MCF 10A (cell line): ENCODE measurements around the gene HPGDS. TPM values are rescaled to one million over a fixed set of nuclear protein-coding genes. Genes with fewer than 3 reads are reported as not detected.

Experiments used
- BruUV-seq: library from RNA; stranded (reverse); fragments of 400-500 nt; replicated peaks from 2 replicates; lab custom pipeline; 2021; lab: Mats Ljungman, UMichigan
- CTCF ChIA-PET: fragments of 300-600 bp; sonication (Branson Sonifier 250); formaldehyde crosslinking; extraction: SDS; loops from one replicate; lab custom pipeline; 2021; ENCODE audit warnings: antibody characterized with exemption, inconsistent platforms; lab: Yijun Ruan, JAX
- POLR2A ChIA-PET: fragments of 300-600, 350-650 bp; sonication (Branson Sonifier 250); formaldehyde crosslinking; extraction: SDS; loops from one replicate; lab custom pipeline; 2020; ENCODE audit warnings: antibody characterized with exemption, inconsistent platforms; lab: Yijun Ruan, JAX
- DNase-seq: peaks from one replicate; pipeline ENCODE4 v3.0.0-alpha.2; 2018; ENCODE audit not compliant: unreplicated experiment
- H3K27ac Mint-ChIP-seq: one replicate; pipeline ENCODE4 v1.8.0; 2022; ENCODE audit warnings: mild to moderate bottlenecking, low read depth, mixed read lengths; ENCODE audit not compliant: unreplicated experiment
- H3K27me3 Mint-ChIP-seq: one replicate; pipeline ENCODE4 v1.8.0; 2022; ENCODE audit warnings: mixed read lengths; ENCODE audit not compliant: insufficient read depth, unreplicated experiment
- H3K36me3 Mint-ChIP-seq: one replicate; pipeline ENCODE4 v1.8.0; 2022; ENCODE audit warnings: mild to moderate bottlenecking, moderate library complexity, mixed read lengths; ENCODE audit not compliant: insufficient read depth, unreplicated experiment
- H3K4me1 Mint-ChIP-seq: one replicate; pipeline ENCODE4 v1.8.0; 2022; ENCODE audit warnings: mixed read lengths; ENCODE audit not compliant: insufficient read depth, unreplicated experiment
- H3K4me3 Mint-ChIP-seq: one replicate; pipeline ENCODE4 v1.8.0; 2022; ENCODE audit warnings: mild to moderate bottlenecking, moderate library complexity, mixed read lengths; ENCODE audit not compliant: unreplicated experiment
- H3K9me3 Mint-ChIP-seq: one replicate; pipeline ENCODE4 v1.8.0; 2022; ENCODE audit warnings: mixed read lengths; ENCODE audit not compliant: unreplicated experiment
- intact Hi-C: fragments of 100-400 bp; cut with micrococcal nuclease; formaldehyde crosslinking; loops from 2 replicates; pipeline ENCODE4 v1.14.1; 2022
- total RNA-seq: library from RNA; stranded (reverse); gene quantifications from 2 replicates; pipeline ENCODE4 v1.2.3, GENCODE V29; 2022
- TF ChIP-seq, protein P1 (sequence below): fragments of 200-600 bp; IDR thresholded peaks from one replicate; pipeline ENCODE4 v1.8.0; 2022; ENCODE audit warnings: antibody characterized with exemption, mild to moderate bottlenecking; ENCODE audit not compliant: unreplicated experiment

HPGDS gene
- total RNA-seq, 1 experiment from 2014 or later = not detected

- BruUV-seq = no TSS peak
- Mint-ChIP-seq H3K36me3 (peaks cover 5% of the 10 kb centered on the region), H3K4me1 (peaks cover 2% of the 10 kb centered on the region), H3K27me3 (no peaks in the 10 kb centered on the region), H3K9me3 (no peaks in the 10 kb centered on the region), H3K4me3 (no peak overlapping the region), H3K27ac (no peak overlapping the region)
- TF ChIP-seq, protein P1, sequence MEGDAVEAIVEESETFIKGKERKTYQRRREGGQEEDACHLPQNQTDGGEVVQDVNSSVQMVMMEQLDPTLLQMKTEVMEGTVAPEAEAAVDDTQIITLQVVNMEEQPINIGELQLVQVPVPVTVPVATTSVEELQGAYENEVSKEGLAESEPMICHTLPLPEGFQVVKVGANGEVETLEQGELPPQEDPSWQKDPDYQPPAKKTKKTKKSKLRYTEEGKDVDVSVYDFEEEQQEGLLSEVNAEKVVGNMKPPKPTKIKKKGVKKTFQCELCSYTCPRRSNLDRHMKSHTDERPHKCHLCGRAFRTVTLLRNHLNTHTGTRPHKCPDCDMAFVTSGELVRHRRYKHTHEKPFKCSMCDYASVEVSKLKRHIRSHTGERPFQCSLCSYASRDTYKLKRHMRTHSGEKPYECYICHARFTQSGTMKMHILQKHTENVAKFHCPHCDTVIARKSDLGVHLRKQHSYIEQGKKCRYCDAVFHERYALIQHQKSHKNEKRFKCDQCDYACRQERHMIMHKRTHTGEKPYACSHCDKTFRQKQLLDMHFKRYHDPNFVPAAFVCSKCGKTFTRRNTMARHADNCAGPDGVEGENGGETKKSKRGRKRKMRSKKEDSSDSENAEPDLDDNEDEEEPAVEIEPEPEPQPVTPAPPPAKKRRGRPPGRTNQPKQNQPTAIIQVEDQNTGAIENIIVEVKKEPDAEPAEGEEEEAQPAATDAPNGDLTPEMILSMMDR = no peak
- intact Hi-C loops = no loop called here
- ChIA-PET POLR2A (no interaction called here), CTCF (no interaction called here)
- DNase-seq = no peak
Measured at GRCh38 chr4:94363136-94363655, 20.6 kb upstream of the HPGDS start.

- Mint-ChIP-seq H3K27ac (no peak overlapping the region), H3K27me3 (no peaks in the 10 kb centered on the region), H3K4me1 (peaks cover 11% of the 10 kb centered on the region), H3K36me3 (peaks cover 5% of the 10 kb centered on the region), H3K9me3 (no peaks in the 10 kb centered on the region), H3K4me3 (no peak overlapping the region)
- intact Hi-C loops = no loop called here
- TF ChIP-seq, protein P1 = no peak
- BruUV-seq = no TSS peak
- ChIA-PET CTCF (no interaction called here), POLR2A (interaction anchor here (0.8 kb wide), 1 partner anchor 60 kb away, joined by 3 read pairs; no protein-coding TSS in a partner anchor)
- DNase-seq = no peak
Measured at GRCh38 chr4:94359838-94360237, 17.2 kb upstream of the HPGDS start.

- BruUV-seq = no TSS peak
- POLR2A ChIA-PET = interaction anchor here (0.8 kb wide), 1 partner anchor 60 kb away, joined by 3 read pairs; no protein-coding TSS in a partner anchor
- H3K27ac Mint-ChIP-seq = no peak overlapping the region
Measured at GRCh38 chr4:94359221-94359620, 16.6 kb upstream of the HPGDS start.

GRCh38 chr4:94358101-94358500 lies 15.5 kb upstream of the HPGDS start:
- Mint-ChIP-seq H3K4me1 (peaks cover 11% of the 10 kb centered on the region), H3K4me3 (no peak overlapping the region), H3K36me3 (peaks cover 5% of the 10 kb centered on the region), H3K9me3 (no peaks in the 10 kb centered on the region), H3K27ac (no peak overlapping the region), H3K27me3 (no peaks in the 10 kb centered on the region)
- TF ChIP-seq, protein P1 = no peak
- ChIA-PET POLR2A (no interaction called here), CTCF (no interaction called here)
- DNase-seq = no peak
- intact Hi-C loops = no loop called here
- no TSS peak for BruUV-seq

More at GRCh38 chr4:94359221-94359620, 16.6 kb upstream of the HPGDS start:
- H3K9me3 Mint-ChIP-seq = no peaks in the 10 kb centered on the region
- no peak overlapping the region for H3K4me3 Mint-ChIP-seq
- no peaks in the 10 kb centered on the region for H3K27me3 Mint-ChIP-seq
- DNase-seq = no peak
- TF ChIP-seq, protein P1 = no peak
- H3K36me3 Mint-ChIP-seq = peaks cover 5% of the 10 kb centered on the region
- intact Hi-C loops = no loop called here
- CTCF ChIA-PET = no interaction called here
- peaks cover 11% of the 10 kb centered on the region for H3K4me1 Mint-ChIP-seq
